UCSD-AML1 (cell line): ENCODE results near the gene NIPSNAP2.
"Not testable (repeated sequence)": the region's sequence is repeated elsewhere in the genome, so short reads cannot be mapped to it uniquely, and the experiment has no call there.

Experiments used
- DNase-seq: peaks from one replicate; lab custom pipeline; 2025; ENCODE audit not compliant: unreplicated experiment; lab: John Stamatoyannopoulos, UW

The NIPSNAP2 gene

GRCh38 chr7:56046721-56047445 lies 82.5 kb downstream of the NIPSNAP2 start:
- DNase-seq, result no peak

GRCh38 chr7:56047446-56048116 lies 83.2 kb downstream of the NIPSNAP2 start:
- not testable (repeated sequence) for DNase-seq

- no peak for DNase-seq
Measured at GRCh38 chr7:56048245-56048644, 83.9 kb downstream of the NIPSNAP2 start.

- not testable (repeated sequence) for DNase-seq
Measured at GRCh38 chr7:56048763-56049162, 84.4 kb downstream of the NIPSNAP2 start.
